D341Med (cell line): ENCODE measurements around the gene OLFML2B.

Experiments used
- DNase-seq: peaks from one replicate; pipeline ENCODE4 v3.0.0; 2012; ENCODE audit warnings: low spot score

The OLFML2B gene

DNA sequence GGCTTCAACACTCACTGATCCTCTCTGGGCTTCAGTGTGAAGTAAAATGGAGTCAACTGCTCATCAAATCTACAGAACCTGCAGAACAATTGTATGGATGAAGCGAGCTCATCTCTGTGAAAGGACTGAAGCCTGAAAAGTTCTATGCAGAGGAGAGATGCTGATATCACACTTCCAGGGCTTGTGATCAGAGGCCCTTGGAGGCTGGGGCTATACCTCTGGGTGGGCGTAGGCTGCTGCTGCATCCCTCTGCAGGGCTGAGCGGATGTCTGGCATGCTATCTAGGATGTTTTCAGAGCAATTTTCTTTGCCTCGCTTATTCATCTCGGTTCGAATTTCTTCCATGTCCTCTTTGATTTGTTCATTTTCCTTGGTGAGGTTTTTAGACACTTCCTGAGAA, 17.6 kb downstream of the OLFML2B start:
- no peak for DNase-seq

DNA sequence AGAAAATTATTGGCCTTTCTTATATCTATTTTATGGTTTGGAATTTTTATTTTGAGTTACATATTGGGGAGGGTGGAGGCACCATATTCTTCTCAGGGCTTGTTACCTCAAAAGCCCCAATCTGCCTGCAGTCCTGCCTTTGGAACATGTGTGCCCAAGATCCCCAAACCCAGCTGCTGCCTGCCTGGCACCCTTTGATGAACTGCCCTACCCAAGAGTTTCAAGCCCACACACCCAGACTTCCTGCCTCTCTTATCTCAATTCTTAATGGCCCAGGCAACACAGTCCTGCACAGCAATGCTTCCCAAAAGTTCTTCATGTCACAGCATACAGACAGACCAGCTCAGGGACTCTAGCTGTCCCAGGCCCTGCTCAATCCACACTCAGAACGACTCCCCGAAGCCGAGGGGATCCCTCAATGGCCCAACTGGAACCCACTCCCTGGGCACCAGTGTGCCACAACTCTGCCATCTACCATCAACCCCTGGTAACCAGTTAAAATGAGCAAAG, 19.2 kb downstream of the OLFML2B start:
- no peak for DNase-seq

DNA sequence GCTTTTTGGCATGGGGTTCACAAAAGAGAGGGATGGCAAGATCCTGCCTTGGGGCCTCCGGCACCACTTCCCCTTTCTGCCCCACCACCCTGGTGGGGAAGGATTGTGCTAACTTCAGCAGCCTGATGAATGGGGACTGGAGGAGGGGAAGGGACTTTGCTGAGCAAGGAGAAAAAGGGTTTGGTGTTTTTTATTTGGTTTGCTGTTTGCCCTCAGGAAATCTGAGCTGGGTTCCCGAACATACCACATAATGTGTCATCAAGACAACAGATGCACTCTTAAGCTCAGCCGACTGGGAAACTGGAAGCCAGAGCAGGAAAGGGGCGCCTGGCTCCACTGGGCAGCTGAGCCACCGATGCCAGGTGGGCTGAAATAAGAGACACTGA, 19.8 kb downstream of the OLFML2B start:
- DNase-seq: no peak

DNA sequence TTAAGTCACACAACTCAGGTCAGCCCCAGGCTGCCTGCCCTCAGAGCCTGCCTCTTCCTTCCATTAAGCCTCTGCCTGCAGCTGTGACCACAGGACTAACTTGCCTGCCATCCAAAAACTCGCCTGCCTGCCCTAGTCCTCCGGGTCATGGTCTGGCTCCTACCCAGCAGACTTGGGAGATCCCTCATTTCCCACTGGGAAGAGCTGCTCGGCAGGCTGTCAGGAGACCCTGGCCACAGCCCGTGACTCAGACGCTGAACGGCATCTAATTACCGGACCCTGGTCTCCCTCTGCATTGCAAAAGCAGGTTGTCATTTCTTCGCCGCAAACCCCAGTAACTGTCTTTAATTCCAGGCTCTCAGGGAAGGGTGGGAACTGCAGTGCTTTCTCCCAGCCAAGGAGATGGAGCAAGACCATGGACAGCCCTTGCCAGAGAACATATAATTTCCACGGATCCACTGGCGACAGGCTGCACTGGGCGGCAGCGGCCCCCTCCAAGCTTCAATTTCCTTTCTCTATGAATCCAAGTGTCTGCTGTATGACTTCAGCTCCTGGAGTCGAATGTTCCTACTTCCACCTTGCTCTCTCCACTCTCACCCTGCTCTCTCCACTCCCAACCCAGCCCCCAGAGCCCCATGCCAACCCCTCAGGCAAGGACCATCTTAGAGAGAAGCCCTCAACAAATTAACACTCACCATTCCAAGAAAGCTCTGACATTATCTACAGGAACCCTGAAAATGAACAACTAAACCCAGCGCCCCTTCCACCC, 20.4 kb downstream of the OLFML2B start:
- DNase-seq: no peak

DNA sequence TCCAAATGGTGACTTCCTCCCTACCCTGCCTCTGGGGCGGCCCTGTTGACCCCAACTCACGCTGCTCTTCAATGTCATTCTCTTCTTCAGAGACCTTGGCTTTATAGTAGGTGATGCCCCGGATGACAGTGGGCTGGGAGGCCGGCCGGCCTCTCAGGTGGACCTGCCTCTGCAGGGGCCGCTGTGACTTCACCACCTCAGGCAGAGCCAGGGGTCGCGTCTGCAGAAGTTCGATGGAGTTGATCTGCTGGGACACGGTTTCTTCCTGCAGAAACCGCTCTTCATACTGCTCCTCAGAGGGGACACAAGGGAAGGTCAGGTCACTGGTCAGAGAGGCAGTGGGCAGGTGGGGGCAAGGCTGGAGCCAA, 23.6 kb downstream of the OLFML2B start:
- DNase-seq: no peak

DNA sequence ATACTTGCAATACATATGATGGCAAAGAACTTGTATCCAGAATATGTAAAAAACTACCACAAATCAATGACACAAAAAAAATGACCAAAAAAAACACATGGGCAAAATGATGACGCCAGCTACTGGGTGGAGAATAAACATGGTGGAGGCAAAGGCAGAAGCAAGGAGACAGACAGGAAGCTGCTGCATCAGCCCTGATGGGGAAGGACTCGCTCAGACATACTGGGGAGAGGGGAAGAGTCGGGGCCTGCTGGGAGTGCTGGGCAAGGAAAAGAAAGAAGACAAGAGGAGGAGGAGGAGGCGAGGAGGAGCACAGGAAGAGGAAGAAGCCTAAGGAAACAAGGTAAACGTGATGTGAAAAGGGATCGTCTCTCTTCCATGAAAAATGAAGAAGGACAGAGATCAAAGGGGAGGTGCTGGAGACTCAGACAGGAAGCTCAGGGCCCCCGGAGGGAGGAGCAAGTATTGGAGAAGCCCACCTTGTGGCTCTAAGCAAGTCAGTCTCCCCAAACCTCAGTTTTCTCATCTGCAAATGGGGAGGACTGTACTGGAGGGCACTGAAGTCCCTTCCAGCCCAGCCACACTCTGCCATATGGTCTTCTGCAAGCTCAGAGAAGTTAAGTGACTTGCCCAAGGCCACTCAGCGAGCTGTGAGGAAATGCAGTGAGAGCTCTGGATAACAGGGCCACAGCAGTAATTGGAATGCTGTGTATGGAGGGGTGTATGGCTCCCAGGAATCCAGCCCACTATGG, 24.2 kb downstream of the OLFML2B start:
- DNase-seq: no peak

DNA sequence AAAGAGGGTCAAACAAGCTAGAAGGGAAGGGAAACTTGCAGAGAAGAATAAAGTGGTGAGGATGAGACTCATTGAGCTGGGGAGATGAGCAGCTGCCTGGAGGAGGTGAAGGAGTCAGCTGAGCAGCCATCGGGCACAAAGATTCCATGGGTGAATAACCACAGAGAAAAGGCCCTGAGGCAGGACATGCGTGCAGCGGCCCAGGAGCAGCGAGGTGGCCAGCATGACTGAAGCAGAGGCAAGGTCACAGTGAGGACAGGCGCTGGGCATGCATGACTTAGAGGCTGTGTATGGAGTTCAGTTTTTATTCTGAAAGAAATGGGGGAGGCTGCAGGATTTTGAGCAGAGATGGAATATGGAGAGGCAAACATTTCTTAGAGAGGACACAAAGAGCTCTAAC, 24.9 kb downstream of the OLFML2B start:
- DNase-seq: no peak

DNA sequence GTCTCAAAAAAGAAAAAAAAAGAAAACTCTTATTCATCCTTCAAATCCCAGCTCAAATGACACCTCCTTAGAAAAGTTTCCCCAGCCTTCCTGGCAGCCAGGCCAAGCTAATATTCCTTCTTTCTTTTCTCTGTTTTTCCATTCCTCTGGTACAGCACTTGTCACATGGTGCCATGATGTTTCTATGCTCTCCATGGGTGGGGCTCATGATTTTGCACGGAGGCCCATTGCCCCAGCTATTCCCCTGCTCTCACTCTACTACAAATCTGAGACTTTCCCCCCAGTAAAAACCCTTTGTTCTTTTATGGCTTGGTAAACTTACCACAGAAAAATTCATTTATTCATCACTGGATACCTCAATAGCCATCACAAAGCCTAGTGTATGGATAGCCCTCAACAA, 26.5 kb downstream of the OLFML2B start:
- DNase-seq: no peak

DNA sequence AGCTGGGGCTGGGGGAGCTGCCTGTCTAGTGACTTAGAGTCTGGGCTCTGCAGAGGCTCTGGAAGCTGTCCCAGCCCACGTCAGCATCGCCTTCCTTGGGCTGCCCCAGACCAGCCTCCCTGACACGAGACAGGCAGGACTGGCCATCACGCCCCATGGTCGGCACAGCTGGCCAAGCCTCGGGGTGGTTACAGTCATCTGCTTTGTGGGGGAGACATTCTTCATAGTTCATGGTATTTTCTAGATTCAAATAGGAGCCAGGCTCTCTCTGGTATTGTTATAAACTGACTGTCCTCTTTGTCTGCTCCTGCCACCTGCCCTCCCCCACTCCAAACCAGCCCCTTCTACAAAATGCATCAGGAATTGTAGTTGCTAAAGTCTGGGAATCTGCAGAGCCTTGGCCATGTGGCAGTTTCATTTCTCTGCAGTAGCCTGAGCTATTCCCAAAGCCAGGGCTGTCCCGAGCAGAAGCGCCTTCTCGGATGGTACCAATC, 29.4 kb downstream of the OLFML2B start:
- DNase-seq: no peak

DNA sequence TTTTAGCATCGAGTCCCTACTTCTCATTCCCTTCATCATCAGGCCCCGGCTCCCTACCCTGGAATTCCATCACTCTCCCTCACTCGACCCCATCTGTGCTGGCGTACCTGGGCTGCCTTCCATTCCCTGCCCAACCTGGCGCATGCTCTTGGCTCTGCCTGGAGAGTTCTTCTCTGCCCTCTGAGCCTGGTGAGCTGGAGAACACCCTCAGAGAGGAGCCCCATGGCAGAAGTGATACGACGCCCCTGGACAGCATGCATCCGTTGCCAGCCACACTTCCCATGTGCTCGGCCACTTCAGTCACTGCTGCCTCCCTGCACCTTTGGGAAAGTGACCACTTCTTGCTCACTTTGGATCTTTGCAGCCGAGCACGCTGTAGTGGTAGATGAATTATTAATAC, 30.1 kb downstream of the OLFML2B start:
- no peak for DNase-seq

DNA sequence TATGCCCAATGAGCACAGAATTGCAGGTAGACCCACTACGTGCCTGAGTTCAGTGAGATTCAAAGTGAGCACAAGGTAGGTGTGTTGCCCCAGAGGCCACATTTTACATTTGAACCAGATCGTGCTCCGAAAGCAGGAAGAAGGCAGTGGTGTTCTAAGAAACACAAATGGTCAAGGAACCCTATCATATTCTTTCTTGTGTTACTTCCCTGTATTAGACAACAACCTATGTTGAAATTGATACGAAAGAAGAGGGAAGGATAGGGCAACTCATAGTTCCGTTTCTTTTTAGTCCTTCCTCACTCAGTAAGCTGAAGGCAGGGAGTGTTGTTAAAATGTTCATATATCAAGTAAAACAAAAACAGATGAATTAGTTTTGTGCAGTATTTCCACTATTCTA, 33.9 kb downstream of the OLFML2B start:
- no peak for DNase-seq

DNA sequence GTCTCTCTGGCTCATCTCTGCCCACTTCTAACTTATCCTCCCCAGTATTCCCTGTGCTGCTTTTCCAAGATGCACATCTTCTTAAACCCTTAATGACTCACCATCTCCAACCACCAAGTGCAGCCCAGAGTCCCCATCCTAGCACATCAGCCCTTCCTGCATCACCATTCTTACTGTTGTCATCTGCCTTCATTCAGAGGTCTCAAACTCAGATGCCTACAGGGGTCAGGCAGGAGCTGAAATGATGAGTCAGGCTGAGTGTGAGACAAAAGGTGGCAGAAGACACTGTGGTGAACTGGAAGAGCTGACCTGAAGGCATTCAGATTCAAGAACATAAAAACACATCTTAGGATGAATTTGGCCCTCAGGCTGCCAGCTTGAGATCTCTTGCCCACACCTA, 34.6 kb downstream of the OLFML2B start:
- no peak for DNase-seq

DNA sequence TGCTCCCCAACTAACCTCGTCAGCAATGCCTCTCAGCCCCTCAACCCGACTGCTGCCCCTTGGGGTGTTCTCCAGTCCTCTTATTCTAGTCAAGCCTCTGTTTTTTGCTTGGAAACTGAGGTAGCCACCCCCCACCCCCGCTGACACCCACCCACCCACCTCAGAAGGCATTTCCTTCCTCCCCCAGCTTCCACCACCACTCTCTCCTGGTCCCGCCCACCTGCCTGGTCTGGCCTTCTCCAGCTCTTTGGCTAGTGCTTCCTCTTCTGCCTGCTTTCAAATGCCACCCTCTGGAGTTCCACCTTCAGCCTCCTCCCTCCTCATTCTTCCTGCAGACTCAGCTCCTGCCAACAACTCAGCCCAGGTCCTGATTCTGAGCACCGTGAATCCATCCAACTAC, 35.3 kb downstream of the OLFML2B start:
- no peak for DNase-seq

DNA sequence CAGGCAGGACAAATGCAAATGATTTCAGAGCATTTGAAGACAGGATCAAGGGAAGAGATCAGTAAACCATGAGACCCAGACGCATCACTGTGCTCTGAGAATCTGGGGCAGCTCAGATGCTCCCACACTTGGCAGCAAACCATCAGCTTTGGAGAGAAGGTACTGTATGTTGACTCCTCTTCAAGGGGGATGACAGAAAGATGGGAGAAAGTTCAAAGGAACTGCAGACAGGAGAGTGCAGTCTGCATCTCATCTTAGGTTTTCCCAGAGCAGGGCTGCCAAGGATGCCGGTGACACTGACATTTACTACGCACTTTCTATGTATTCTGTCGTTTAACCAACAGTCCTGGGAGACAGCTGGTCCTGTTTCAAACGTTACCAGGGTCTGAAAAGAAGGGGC, 35.8 kb downstream of the OLFML2B start:
- no peak for DNase-seq

DNA sequence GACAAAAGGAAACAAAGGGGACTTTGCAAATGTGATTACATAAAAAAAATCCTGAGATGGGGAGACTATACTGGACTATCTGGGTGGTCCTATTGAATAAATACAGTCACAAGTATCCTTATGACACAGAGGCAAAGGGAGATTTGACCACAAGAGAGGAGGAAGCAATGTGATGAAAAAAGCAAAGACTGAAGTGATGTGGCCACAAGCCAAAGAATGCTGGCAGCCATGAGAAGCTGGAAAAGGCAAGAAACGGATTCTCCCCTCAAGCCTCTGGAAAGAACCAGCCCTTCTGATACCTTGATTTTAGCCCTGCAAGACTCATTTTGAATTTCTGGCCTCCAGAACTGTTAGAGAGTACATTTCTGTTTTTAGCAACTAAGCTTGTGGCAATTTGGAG, 36.4 kb downstream of the OLFML2B start:
- no peak for DNase-seq

DNA sequence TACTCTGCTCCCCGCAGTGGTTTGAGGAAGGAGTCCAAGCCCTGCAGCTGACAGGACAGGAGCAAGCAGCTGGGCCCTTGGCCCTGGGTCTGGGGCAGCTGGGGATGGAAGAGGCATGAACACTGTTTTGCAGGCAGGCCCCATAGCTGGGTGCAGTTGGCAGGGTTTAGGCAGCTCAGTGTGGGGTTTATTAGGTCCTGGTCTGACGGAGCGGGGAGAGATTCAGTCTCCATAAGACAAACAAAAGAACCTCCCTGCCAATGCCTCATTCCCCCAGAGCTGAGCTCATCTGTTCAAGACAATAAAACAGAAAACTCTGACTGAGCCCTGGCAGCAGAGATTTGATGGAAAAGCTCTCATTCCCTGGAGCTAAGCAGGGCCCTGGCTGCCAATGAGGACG, 37.3 kb downstream of the OLFML2B start:
- no peak for DNase-seq

DNA sequence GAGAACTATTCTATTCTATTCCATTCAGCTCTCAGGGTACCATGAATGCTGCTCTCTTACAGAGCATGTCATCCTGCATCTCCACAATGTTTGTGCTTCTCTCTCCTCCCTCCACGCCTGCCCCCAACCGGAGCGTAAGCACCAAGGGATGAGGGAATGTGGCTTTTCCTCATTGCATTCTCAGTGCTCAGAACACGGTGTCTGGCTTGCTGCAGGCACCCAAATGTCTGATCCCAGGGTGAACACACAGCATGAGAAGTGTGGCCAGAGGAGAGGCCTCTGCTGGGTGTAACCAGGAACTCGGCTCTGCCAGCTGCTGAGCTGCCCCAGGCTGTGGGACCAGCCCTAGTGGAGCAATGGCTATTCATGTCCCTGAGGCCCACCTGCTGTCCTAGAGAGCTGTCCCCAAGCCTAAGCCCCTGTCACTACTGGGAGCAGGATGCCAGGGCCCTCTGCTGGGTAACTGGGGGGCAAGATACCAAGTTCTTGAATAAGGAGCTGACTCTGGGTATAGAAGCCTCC, 38.3 kb downstream of the OLFML2B start:
- DNase-seq: no peak

DNA sequence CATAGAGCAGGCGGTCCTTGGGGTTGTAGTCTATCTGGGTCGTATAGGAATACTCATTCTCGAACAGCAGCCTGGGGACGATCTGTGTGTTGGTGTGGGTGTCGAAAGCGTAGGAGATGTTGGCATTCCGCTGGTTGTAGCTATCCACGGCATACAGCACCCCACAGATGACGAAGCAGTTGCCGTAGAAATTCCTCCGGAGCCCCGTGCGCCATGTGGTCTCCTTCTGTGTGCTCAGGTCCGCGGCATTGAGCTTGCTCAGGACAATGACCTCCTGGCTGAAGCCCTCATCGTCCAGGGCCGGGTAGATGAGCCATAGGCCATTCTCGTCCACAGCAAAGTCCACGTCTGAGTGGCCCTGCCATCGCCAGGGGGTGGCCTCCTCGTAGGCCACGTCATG, 39.9 kb downstream of the OLFML2B start:
- no peak for DNase-seq

DNA sequence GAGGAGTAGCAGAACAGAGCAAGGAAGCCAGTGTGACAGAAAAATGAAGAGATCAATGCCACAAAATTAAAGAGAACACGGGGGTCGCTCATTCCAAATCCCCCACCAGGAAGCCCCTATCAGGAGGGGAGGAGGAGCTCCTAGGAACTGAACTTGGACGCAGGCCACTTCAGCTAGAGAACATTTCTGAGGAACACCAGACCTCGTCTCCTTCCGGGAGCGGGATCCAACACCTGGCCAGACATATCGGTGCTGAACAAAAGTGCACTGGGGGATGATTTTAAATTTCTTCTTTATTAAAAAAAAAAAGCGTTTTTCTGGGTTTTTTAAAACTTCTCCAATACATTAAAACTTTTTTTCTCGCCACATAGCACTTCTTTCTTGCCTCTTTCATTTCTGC, 40.8 kb downstream of the OLFML2B start:
- no peak for DNase-seq

DNA sequence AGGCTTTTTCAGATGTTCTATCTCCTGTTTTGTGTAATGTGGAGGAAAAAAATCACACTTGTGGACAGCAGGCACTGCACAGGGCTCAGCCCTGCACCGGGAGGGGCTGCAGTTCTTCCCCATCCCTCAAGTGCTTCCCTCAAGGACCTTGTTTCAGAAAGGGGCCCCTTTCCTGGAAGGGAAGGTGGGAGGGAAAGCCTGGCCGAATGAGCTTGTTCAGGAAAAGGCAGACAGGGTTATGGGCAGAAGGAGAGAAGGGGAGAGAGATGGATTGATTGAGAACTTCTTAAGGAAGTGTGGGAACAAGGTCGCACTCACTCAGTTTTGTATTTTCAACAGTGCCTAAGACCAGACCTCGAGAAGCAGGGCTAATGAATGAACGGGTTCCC, 41.2 kb downstream of the OLFML2B start:
- DNase-seq: no peak

DNA sequence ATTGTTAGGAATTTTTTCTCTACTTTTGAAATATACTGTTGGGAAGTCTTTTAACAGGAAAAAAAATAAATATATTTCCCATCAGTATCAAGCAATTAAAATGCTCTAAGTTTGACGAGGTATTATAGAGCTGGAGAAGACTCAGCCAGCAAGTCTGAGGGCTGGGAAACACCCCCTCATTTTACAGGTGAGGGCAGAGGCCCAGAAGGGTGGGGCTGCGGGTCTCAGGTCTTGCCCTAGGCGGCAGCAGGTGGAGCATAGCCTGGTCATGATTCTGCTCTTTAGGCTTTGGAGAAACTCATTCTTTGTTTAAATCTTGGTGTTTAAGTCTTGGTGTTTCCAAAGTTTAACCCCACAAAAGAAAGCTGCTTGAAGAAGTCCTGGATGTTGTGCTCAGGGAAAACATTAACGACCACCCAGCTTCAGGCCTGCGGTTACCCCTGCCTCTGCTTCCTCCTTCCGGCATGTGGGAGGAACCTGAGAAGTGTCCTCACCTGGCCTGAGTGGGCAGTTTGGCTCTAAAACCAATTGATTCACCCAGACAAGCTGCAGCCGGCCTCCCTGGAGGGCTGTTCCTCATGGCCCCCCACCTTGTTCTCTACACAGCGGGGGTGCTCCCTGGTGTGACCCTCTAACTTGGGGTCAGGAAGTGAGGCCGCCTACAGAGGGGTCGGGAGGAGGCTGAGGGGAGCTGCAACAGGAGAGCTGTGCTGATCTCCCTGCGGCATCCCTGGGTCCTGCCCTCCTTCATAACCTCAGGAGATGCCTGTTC, 41.7 kb downstream of the OLFML2B start:
- no peak for DNase-seq

DNA sequence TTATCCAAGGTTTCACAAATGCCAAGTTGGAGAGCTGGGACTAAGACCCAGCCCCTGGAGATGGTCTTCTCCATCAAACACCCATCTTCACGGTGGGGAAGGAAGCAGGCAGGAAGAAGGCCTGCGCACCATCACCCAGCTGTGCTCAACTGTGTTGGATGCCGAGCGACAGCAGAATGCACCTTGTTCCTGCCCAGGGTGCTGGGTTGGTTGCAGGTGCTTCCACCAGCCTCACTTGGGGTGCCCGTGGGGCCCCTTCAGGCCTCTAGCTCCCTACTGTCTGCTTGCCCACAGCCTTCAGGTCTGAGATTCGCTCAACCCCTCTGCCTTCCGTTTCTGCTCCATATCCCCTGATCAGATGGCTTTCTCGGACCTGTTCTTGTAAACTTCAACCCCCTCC, 42.5 kb downstream of the OLFML2B start:
- no peak for DNase-seq
